WTC11 (cell line): ENCODE data around the gene FOXL1. TPM values are rescaled to one million over a fixed set of nuclear protein-coding genes. Genes with fewer than 3 reads are reported as not detected.

Experiments
- ATAC-seq: fragments of 200-7000 bp; cut with Tn5 transposase; 2 replicates; pipeline ENCODE4 v1.10.0; 2021; ENCODE audit warnings: mild to moderate bottlenecking, moderate library complexity
- CTCF ChIA-PET: fragments of 300-600 bp; sonication (Branson Sonifier 250); formaldehyde crosslinking; loops from one replicate; lab custom pipeline; 2021; ENCODE audit warnings: antibody characterized with exemption; lab: Charles Lee
- POLR2A ChIA-PET: fragments of 350-600 bp; sonication (Branson Sonifier 250); formaldehyde crosslinking; loops from one replicate; lab custom pipeline; 2021; ENCODE audit warnings: antibody characterized with exemption; lab: Charles Lee
- DNase-seq: peaks from one replicate; pipeline ENCODE4 v3.0.0; 2021; ENCODE audit warnings: low spot score
- H3K27ac Mint-ChIP-seq: 2 replicates; pipeline ENCODE4 v1.8.0; 2021; ENCODE audit warnings: mixed read lengths
- H3K27me3 Mint-ChIP-seq: 2 replicates; pipeline ENCODE4 v1.8.0; 2021; ENCODE audit warnings: low read depth, mild to moderate bottlenecking, moderate library complexity, mixed read lengths
- H3K36me3 Mint-ChIP-seq: 2 replicates; pipeline ENCODE4 v1.8.0; 2021; ENCODE audit warnings: mixed read lengths
- H3K4me1 Mint-ChIP-seq: 2 replicates; pipeline ENCODE4 v1.8.0; 2022; ENCODE audit warnings: mixed read lengths
- H3K4me3 Mint-ChIP-seq: 2 replicates; pipeline ENCODE4 v1.8.0; 2021; ENCODE audit warnings: mild to moderate bottlenecking, moderate library complexity, mixed read lengths
- H3K9me3 Mint-ChIP-seq: 2 replicates; pipeline ENCODE4 v1.8.0; 2021; ENCODE audit warnings: mixed read lengths
- EMX1 ChIP-seq: fragments of 250-450 bp; sonication (Bioruptor Pico); IDR thresholded peaks from 2 replicates; pipeline ENCODE4 v1.8.0; 2021; ENCODE audit warnings: mild to moderate bottlenecking
- FOXP1 ChIP-seq: sonication (generic); formaldehyde crosslinking; IDR thresholded peaks from 2 replicates; pipeline ENCODE4 v1.8.0; 2022; ENCODE audit warnings: missing genetic modification reagents, mild to moderate bottlenecking, moderate library complexity, borderline replicate concordance
- IRF1 ChIP-seq: sonication (generic); formaldehyde crosslinking; IDR thresholded peaks from 2 replicates; pipeline ENCODE4 v1.8.0; 2023; ENCODE audit warnings: missing genetic modification reagents
- MYBL2 ChIP-seq: sonication (generic); formaldehyde crosslinking; IDR thresholded peaks from 2 replicates; pipeline ENCODE4 v1.8.1; 2023; ENCODE audit warnings: mild to moderate bottlenecking, moderate library complexity, missing genetic modification reagents
- ZNF512 ChIP-seq: sonication (generic); formaldehyde crosslinking; IDR thresholded peaks from 2 replicates; pipeline ENCODE4 v1.8.1; 2022; ENCODE audit warnings: missing genetic modification reagents, borderline replicate concordance
- total RNA-seq: library from RNA; stranded (reverse); gene quantifications from 3 replicates; pipeline ENCODE4 v1.2.3, GENCODE V29; 2021

FOXL1 gene
- total RNA-seq, 1 experiment from 2014 or later = 0.33 TPM

GRCh38 chr16:86631444-86631843 is 53.1 kb downstream of the FOXL1 start:
- TF ChIP-seq MYBL2 (CRISPR knock-in tag) (no peak), IRF1 (CRISPR knock-in tag) (no peak), FOXP1 (no peak), ZNF512 (CRISPR knock-in tag) (no peak), EMX1 (no peak)
- Mint-ChIP-seq H3K36me3 (no peaks in the 10 kb centered on the region), H3K27me3 (no peaks in the 10 kb centered on the region; the same call in 1 of the 2 replicates), H3K9me3 (peaks cover 24% of the 10 kb centered on the region), H3K27ac (no peak overlapping the region), H3K4me3 (no peak overlapping the region), H3K4me1 (peaks cover 5% of the 10 kb centered on the region; the same call in 1 of the 2 replicates)
- CTCF ChIA-PET = no interaction called here
- no peak for ATAC-seq
- POLR2A ChIA-PET = no interaction called here
- no peak for DNase-seq

Other genes starting within 250 kb of the FOXL1 start
- 0.09 to 0.14 TPM in 2 of 3 replicates, not detected in the other for gene FOXF1, start 68.0 kb upstream of the FOXL1 start, total RNA-seq
- 14.1 to 15.7 TPM (median 15.3 TPM) in 3 replicates for gene MTHFSD, start 23.3 kb upstream of the FOXL1 start, total RNA-seq
- gene FOXC2, start 11.7 kb upstream of the FOXL1 start, total RNA-seq = 0.18 to 0.28 TPM (median 0.21 TPM) in 3 replicates